Liver (tissue), 1 donor: ENCODE measurements around the gene DSG3.

ENCODE experiments used
- TF ChIP-seq, protein P1 (sequence below): IDR thresholded peaks from 2 replicates; pipeline ENCODE4 v1.6.1; 2016; ENCODE audit warnings: antibody characterized with exemption, mild to moderate bottlenecking
- TF ChIP-seq, protein P2 (sequence below): IDR thresholded peaks from 2 replicates; pipeline ENCODE4 v1.6.1; 2016; ENCODE audit warnings: antibody characterized with exemption

DNA sequence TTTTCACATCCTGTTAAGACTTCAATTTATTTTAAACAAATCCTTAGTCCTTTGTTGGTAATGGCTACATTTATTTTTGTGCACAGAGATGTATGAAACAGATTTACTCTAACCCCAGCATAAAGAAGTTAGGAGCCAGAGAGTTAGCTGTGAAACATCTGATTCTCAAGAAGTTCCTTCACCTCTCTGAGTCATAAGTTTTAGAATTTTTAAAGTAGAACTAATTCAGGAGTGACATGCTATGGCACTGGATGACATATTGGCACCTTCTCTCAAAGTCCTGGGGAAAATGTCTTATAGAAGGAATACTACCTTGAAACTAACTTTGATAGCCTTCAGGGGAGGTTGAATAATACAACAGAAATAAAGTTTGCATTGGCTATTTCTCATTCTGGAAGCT is 44.0 kb downstream of the DSG3 start:
- TF ChIP-seq, protein P1, sequence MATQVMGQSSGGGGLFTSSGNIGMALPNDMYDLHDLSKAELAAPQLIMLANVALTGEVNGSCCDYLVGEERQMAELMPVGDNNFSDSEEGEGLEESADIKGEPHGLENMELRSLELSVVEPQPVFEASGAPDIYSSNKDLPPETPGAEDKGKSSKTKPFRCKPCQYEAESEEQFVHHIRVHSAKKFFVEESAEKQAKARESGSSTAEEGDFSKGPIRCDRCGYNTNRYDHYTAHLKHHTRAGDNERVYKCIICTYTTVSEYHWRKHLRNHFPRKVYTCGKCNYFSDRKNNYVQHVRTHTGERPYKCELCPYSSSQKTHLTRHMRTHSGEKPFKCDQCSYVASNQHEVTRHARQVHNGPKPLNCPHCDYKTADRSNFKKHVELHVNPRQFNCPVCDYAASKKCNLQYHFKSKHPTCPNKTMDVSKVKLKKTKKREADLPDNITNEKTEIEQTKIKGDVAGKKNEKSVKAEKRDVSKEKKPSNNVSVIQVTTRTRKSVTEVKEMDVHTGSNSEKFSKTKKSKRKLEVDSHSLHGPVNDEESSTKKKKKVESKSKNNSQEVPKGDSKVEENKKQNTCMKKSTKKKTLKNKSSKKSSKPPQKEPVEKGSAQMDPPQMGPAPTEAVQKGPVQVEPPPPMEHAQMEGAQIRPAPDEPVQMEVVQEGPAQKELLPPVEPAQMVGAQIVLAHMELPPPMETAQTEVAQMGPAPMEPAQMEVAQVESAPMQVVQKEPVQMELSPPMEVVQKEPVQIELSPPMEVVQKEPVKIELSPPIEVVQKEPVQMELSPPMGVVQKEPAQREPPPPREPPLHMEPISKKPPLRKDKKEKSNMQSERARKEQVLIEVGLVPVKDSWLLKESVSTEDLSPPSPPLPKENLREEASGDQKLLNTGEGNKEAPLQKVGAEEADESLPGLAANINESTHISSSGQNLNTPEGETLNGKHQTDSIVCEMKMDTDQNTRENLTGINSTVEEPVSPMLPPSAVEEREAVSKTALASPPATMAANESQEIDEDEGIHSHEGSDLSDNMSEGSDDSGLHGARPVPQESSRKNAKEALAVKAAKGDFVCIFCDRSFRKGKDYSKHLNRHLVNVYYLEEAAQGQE, result no peak
- TF ChIP-seq, protein P2, sequence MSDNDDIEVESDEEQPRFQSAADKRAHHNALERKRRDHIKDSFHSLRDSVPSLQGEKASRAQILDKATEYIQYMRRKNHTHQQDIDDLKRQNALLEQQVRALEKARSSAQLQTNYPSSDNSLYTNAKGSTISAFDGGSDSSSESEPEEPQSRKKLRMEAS, result no peak
